GM13976 (cell line): ENCODE results near the gene C1QTNF7.

ENCODE experiments used
- DNase-seq: peaks from one replicate; pipeline ENCODE4 v3.0.0; 2012; ENCODE audit warnings: low spot score
- CTCF ChIP-seq: IDR thresholded peaks from 2 replicates; pipeline ENCODE4 v1.5.1; 2012; ENCODE audit warnings: borderline replicate concordance, mild to moderate bottlenecking; ENCODE audit not compliant: insufficient read depth; ENCODE audit errors: extremely low read depth, missing control alignments, control extremely low read depth
- in situ Hi-C: fragments of 300-500 bp; cut with MboI; formaldehyde crosslinking; loops from one replicate; pipeline ENCODE4 v1.12.0; 2022; ENCODE audit warnings: low sequenced_read_pairs, mixed read lengths, inconsistent platforms; ENCODE audit not compliant: unreplicated experiment

The C1QTNF7 gene, protein sequence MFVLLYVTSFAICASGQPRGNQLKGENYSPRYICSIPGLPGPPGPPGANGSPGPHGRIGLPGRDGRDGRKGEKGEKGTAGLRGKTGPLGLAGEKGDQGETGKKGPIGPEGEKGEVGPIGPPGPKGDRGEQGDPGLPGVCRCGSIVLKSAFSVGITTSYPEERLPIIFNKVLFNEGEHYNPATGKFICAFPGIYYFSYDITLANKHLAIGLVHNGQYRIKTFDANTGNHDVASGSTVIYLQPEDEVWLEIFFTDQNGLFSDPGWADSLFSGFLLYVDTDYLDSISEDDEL

DNA sequence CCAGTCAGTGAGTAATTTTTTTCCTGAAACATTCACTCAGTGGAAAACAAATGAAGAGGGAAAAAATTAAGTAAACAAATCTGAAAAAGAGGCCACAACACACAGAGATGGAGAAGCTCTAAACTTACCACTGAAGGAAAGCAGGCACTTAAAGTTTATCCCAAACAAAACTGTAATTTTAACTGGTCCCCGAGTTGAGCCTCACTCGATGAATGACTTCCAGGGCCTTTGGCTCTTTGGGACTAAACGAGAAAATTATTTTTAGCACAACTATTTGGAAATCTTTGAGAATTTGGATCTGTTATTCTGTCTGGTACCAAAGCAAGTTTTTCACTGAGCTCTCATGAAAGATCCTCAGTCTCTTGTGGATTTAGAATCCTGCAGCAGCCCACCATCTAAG lies at the start of gene C1QTNF7:
C1QTNF7 (plus strand) TSS at position 333 of the 400 bp plus-strand sequence. CDS start 7,711 bp downstream, outside the sequence.
- no peak for DNase-seq
- in situ Hi-C loops, result no loop called here
- no peak for TF ChIP-seq CTCF

GRCh38 chr4:15378062-15378461 lies 49.8 kb upstream of the C1QTNF7 start:
- in situ Hi-C loops, result no loop called here
- TF ChIP-seq CTCF, result no peak

GRCh38 chr4:15378493-15378892 lies 49.3 kb upstream of the C1QTNF7 start:
- no peak for TF ChIP-seq CTCF
- in situ Hi-C loops, result no loop called here
- no peak for DNase-seq

More at GRCh38 chr4:15378062-15378461, 49.8 kb upstream of the C1QTNF7 start:
- no peak for DNase-seq

DNA sequence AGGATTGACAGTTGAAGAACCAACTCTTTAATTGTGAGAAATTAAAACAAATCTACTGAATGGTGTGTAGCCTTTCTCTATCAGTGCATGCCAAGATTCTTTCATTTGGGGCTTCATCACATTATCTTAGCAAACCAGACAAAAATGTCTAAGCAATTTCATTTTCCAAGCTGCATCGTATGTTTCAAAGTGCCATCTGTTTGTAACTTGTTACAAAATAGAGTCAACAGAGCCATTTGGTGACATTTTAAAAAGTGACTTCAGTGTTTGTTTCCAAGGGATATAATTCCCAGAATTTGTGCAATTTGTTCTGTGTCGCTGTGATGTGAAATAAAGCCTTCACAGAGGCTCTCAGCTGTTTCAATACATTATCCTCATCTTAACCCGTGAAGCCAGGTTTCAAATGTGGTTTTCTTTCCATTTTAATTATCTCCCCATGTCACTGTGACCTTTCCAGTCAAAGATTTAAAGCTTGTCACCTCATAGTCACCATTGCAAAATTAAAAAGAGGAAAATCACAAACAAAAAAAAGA lies 46.0 kb upstream of the C1QTNF7 start:
- in situ Hi-C loops, result no loop called here
- DNase-seq, result no peak
- TF ChIP-seq CTCF, result no peak

DNA sequence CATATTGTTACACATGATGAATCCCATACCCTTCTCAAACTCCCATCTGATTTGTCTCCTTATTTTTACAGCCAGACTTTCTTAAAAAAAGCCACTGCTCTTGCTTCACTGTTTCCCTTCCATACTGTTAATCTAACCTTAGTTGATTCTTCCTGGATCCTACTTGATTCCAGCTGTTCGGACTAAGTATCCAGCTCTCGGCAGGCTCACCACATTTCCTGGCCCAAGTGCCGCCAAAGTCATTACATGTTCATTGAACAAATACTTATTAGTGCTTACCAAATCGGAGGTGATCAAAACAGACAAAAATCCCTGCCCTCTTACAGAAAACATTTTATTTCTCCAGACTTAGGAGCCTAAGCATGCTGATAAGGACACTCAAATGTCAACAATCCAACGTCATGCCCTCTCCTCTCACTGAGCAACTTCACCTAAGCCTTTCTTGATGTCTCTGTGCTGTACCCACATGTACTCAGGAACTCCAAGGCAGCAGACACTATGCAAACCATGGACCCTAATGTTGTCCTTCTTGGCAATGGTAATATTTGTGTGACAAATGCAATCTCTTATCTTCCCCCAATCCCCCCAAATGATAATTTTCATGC lies 45.1 kb upstream of the C1QTNF7 start:
- DNase-seq, result no peak
- no peak for TF ChIP-seq CTCF
- in situ Hi-C loops, result no loop called here

- in situ Hi-C loops, result no loop called here
- no peak for TF ChIP-seq CTCF
- no peak for DNase-seq
Observed at GRCh38 chr4:15385515-15385914, 42.3 kb upstream of the C1QTNF7 start.
